Measurements from ENCODE around the gene HES1. TPM values are rescaled to one million over a fixed set of nuclear protein-coding genes. Genes with fewer than 3 reads are reported as not detected.
A peak's percentile ranks its signal among the peaks of the same experiment; 100 is the strongest.

HES1 gene
- total and polyA plus RNA-seq, 2 experiments from 2014 or later, result 42.7 to 60.8 TPM

GRCh38 chr3:194142156-194142910, 6.4 kb downstream of the HES1 start:
- peak overlapping the region; percentile 46 for H3K4me3 Mint-ChIP-seq
- Histone ChIP-seq H3K36me3 (ENCODE audit: insufficient read depth) (no peaks in the 10 kb centered on the region), H2AFZ (0 out of 2 replicates have a peak overlapping the region, but pooled peaks have one; percentile 21), H3K4me2 (peak overlapping the region; percentile 74), H3K79me2 (replicated peaks; ENCODE audit: insufficient read depth) (no peaks in the 10 kb centered on the region; the same call in 1 of the 2 replicates), H3K9me2 (ENCODE audit: insufficient read depth) (no peaks in the 10 kb centered on the region), H3K27ac (ENCODE audit: low read depth) (peak overlapping the region; percentile 99), H3K27me3 (ENCODE audit: insufficient read depth) (peaks cover 3% of the 10 kb centered on the region; the same call in 1 of the 2 replicates), H4K20me1 (replicated peaks; ENCODE audit: insufficient read depth) (no peaks in the 10 kb centered on the region), H3F3A (replicated peaks; ENCODE audit: low read depth) (peaks cover 26% of the 10 kb centered on the region), H3K4me3 (peak overlapping the region; percentile 53), H3K4me1 (ENCODE audit: insufficient read depth) (peaks cover 36% of the 10 kb centered on the region)
- H3K27ac Mint-ChIP-seq, result peak overlapping the region; percentile 58
- no peaks in the 10 kb centered on the region for H3K9me3 Mint-ChIP-seq
- H3K36me3 Mint-ChIP-seq (ENCODE audit: low read depth), result peaks cover 15% of the 10 kb centered on the region
- ATAC-seq (no peak), DNase-seq (ENCODE audit: low spot score) (no peak)
- H3K4me1 Mint-ChIP-seq, result peaks cover 35% of the 10 kb centered on the region
- H3K27me3 Mint-ChIP-seq (ENCODE audit: insufficient read depth, low read depth, poor library complexity), result peaks cover 4% of the 10 kb centered on the region
- TF ChIP-seq STAT1 (IDR thresholded peaks at IDR 0.05; ENCODE audit: unreplicated experiment), result no peak
- TF ChIP-seq POLR2AphosphoS5 (IDR thresholded peaks at IDR 0.05; ENCODE audit: low read depth), result no peak
- no peak for TF ChIP-seq ZNF114 (CRISPR knock-in tag; IDR thresholded peaks at IDR 0.05)
- no peak for TF ChIP-seq CTCF (conservative IDR thresholded peaks at IDR 0.05; ENCODE audit: low read depth in 2 of 2)
- TF ChIP-seq NANOG (IDR thresholded peaks at IDR 0.05; ENCODE audit: borderline replicate concordance), result no peak
- no peak for TF ChIP-seq ZNF331 (CRISPR knock-in tag; IDR thresholded peaks at IDR 0.05; ENCODE audit: low read depth)
- TF ChIP-seq JUNB (IDR thresholded peaks at IDR 0.05; ENCODE audit: unreplicated experiment), result no peak
- no peak for TF ChIP-seq CREB1 (CRISPR knock-in tag; IDR thresholded peaks at IDR 0.05; ENCODE audit: low read depth)
- no peak for TF ChIP-seq ZNF462 (CRISPR knock-in tag; IDR thresholded peaks at IDR 0.05)
- TF ChIP-seq ETS1 (IDR thresholded peaks at IDR 0.05), result no peak
- TF ChIP-seq EZH2phosphoT487 (IDR thresholded peaks at IDR 0.05; ENCODE audit: unreplicated experiment), result no peak
- no peak for TF ChIP-seq EZH2 (IDR thresholded peaks at IDR 0.05; ENCODE audit: low read depth, unreplicated experiment)
- no peak for TF ChIP-seq REST (IDR thresholded peaks at IDR 0.05; ENCODE audit: unreplicated experiment)
